GM18907 (cell line): ENCODE results near the gene HLA-DMA.
"Not testable (repeated sequence)": the region's sequence is repeated elsewhere in the genome, so short reads cannot be mapped to it uniquely, and the experiment has no call there.

Experiments
- ATAC-seq: cut with Tn5 transposase; IDR thresholded peaks from one replicate; pipeline ENCODE4 v1.9.1; 2021; ENCODE audit warnings: mild to moderate bottlenecking, moderate library complexity; ENCODE audit not compliant: unreplicated experiment

HLA-DMA gene

DNA sequence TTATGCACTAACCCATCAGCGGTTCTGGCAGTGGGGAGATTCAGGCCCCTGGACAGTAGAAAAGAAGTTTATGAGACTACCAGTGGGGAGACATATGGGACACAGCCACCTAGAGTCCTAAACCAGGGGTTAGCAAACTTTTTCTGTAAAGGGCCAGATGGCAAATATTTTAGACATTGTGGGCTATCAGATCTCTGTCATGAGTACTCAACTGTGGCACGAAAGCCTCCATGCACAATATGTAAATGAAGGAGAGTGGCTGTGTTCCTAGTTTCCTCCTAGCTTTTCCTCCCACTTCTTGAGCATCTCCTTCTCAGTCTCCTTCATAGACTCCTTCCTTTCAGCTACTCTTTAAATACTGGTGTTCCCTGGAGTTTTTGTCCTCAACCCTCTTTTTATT, 3.3 kb upstream of the HLA-DMA start:
- ATAC-seq = no peak

DNA sequence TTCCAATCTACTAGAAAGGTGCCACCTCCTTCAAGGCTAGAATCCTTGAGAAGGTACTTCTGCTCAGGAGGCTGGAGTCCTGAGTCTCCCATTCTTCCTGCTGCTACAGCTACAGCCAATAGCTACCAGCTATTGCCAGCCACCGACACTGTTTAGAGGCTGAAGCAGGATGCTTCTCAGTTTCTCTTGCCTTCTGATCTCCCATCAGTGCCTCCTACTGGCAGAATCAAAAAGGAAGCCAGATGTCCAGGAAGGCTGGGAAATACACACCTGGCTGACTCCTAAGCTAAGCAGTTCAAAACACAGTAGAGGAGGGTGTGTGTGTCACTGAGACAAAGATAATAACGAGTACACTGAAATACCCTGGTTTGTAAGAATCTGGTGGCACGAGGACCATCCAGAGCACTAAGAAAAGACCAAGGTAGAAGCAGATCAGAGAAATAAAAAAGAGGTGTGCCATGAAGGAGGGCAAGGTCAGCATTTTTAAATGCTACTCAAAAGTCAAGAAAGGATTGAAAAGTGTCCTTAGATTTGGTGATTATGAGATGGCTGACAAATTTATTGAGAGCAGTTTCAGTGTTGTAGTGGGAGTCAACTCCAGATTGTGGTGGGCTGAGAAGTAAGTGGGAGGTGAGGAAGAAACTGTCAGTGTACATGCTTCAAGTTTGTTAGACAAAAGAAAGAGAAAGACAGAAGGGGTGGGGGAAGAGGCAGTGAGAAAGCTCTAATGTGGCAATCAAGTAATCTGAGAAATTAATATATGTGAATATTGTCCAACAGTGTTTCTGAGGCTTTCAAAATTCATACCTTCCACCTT, 2.3 kb upstream of the HLA-DMA start:
- no peak for ATAC-seq

DNA sequence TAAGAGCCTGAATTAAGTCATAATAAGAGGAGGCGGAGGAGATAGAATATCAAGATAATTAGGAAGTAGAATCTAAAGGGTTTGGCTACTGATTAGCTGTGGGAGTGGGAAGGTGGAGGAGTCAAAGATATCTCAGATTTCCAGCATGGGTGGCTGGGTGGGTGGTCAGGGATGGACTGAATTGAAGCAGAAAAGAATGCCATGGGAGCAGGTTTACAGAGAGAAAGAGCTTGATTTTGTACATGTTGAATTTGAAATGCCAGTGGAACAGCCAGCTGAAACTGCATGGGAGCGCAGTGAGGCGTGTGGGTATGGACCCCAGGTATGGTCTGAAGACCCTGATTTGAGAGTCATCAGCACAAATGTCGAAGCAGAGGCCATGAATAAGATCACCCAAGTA, 1.4 kb upstream of the HLA-DMA start:
- ATAC-seq = no peak

DNA sequence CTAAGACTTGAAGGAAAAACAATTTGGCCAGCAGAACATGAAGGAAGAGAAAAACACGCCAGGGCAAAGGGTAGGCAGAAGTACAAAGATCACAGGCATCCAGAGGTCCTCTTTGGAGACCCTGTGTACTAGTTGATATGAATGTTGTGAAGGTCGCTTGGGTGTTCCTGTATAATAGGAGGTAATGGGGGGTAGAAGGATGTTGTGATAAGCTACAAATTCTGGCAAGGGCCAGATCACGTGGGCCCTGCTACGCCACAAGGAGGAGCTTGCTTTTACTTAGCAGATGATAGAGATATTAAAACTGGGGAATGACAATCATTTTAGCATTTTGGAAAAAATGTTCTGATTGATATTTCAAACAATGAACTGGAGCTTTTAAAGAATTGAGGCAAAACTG, 878 bp upstream of the HLA-DMA start:
- no peak for ATAC-seq

DNA sequence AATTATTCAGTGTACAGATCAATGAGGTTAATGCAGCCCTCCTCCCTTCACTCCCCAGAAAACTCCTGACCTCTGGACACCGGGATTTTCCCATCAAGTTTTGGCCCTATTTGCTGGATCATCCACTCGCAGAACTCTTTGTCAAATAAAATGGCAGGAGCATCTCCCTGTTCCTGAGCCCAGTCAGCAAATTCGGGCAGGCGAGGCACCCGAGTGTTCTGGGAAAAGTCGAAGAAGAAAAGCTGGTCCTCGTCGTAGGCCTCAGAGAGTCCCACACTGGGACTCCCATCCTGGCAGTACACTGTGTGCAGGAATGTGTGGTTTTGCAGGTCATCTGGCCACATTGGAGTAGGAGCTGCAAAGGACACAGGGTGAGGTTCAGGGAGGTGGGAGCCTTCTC, 2.4 kb downstream of the HLA-DMA start:
- no peak for ATAC-seq

DNA sequence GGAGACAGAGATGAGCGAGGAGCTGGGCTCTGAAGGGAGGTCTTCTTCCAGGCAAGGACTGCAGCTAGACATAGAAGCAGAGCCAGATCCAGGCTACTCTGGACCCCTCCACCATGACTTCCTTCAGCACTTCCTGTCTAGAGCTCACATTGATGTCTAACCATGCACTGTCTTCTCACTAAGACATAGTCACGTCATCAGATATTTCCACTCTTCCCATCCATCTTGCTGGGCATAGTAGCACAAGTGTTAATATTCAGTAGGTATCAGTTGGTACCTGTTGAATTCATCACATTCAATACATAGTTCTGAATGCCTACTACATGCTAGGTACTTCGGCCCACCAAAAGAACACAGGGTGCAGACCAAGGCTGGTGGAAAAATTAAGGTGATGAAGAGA, 2.9 kb downstream of the HLA-DMA start:
- no peak for ATAC-seq

DNA sequence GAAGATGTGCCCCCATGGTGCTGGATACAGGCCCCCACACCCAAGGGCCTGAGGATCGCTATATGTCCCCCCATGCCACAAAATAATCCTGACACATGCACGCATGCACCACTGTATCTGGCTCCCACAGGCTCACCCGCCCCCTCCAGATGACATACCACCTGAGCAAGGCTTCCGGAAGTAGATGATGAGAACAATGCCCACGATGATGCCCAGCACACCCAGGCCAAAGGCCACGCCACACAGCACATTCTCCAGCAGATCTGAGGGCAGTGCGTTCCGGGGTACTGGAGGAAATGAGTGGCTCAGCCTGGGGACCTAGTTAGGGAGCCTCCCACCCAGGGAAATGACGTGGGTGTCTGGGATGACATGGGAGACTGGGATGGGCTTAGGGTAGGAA, 3.8 kb downstream of the HLA-DMA start:
- ATAC-seq = no peak

DNA sequence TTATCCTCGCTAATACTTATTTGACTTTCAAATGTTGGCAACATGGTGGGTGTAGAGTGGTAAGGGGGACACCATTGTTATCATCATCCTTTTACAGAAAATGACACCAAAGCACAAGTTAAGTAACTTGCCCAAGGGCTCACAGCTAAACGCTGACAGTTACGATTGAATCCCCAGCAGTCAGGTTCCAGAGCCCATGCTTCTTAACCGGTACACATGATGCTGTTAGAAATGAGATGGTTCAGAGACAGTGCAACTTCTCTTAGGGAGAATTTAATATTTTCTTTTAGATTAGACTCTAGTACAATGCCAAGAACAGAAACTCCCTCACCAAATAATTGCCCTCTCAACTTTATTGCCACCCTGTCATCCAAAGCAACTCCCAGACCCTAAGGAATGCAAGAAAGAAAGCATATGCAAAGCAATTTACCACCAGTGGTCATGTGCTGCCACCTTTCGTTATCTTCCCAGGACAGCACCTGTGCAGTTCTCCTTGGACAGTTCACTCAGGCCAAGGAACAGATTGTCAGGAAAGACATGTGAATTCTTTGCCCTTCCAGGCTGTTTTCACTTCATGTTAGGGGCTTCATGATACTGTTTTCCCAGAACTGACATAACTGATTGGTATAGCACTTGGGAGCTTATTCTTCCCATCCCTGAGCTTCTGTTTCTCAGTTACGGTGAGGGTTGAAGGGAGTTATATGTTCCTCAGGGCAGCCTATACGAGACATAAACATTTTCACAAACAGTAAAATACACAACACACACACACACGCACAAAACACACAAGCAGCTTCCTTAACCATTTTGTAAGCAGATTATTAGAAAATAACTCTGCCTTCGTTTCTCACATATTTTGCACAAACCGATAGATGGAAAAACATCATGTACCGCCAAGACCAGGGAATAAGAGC, 5.1 kb downstream of the HLA-DMA start:
- no peak for ATAC-seq

DNA sequence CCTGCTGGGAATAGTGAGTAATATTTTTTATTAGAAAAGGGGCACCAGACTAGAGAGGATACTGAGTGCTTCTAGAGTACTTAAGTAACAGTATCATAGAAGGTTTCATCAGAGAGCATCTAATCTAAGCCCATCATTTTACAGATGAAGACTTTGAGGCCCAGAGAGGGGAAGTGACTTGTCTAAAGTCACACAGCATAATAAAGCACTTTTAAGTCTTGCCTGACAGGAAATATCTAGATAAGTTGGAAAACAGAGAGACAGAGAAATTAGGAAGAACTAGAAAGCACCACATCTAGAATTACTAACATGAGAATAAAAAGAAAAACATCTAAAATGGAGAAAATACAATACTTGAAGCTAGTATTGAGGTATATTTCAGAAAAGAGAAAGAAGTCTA, 6.0 kb downstream of the HLA-DMA start:
- ATAC-seq = no peak

DNA sequence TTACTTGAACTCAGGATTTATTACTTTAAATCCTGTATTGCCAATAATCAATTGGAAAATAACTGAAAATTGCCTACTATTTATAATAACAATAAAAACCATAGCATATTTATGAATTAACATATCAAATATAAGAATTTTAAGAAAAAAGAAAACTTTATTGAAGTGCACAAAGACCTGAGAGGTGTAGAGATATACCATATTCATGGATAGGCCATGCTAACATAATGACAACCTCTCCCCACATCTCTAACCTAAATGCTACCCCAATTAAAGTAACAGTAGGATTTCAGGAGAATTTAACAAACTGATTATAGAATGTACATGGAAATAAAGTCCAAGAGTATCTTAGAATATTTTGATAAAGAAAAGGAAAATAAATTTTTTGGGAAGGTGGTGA, 6.9 kb downstream of the HLA-DMA start:
- no peak for ATAC-seq

DNA sequence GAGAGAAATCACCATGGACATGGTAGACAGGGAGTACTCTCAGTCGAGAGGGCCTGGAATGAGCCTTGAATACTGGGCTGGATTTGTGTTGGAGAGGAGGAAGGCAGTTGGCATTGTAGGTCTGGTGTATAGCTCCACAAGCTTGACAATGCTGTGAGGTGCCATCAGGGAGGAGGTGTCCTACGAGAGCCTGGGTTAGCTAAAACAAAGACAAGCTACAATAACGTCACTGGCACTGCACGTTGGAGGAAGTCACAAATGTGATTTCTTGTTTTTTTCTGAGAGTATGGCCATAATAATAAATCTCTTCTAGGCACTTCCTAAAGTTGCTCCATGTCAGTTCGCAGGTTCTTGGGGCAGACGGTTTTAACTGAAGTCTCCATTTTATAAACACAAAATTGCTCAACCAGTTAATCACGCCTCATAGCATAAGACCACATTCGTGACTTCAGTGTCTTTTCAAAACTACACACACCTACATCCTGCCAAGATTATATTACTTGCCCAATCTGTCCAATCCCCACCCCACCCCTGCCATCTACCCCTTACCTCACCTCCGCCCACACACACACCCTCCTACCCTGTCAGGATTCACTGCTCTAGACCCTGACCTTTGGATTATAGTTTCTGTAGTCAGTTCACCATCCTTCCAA, 7.7 kb downstream of the HLA-DMA start:
- ATAC-seq = no peak

DNA sequence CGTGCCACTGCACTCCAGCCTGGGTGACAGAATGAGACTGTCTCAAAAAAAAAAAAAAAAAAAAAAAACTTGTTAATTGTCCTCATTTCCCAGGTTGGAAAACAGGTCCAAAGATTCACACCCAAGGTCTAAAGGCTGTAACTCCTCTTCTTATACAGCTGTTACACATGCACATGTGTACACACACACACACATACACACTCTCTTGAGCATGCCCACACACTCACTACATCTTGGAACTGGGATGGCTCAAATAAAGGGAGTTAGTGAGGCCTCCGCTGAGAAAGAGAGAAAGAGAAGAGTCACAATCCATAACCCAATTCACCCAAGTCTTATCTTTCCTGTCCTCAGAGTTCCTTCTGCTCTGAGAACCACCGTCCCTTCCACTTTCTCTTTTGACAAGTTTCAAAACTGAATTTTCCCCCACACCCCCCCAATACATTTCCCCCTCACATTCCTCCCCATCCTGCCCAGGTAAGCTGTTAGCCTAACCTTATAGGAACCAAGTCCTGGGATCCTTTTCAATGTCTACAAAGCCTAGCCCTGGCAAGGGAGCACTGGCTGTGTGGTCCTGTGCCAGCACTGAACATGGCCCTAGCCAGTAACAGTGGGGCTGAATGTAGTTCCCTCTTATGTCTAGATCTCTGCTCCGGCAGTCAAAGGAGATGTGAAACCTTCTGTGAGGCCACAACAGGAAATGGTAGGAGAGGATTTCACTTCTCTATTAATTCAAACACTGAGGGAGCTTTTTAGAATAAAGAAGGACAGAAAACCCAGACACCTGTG, 8.8 kb downstream of the HLA-DMA start:
- peak; percentile 43 for ATAC-seq

DNA sequence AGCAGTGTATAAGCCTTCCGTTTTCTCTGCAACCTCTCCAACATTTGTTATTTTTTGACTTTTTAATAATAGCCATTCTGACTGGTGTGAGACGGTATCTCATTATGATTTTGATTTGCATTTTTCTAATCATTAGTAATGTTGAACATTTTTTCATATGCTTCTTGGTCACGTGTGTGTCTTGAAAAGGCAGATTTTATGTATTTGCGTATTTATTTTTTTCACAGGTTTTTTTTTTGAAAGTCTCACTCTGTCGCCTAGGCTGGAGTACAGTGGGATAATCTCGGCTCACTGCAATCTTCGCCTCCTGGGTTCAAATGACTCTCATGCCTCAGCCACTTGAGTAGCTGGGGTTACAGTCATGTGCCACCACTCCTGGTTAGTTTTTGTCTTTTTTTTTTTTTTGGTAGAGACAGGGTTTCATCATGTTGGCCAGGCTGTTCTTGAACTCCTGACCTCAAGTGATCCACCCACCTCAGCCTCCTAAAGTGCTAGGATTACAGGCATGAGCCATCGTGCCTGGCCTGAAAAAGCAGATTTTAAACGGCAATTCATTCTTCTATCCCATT, 10.3 kb downstream of the HLA-DMA start:
- not testable (repeated sequence) for ATAC-seq

DNA sequence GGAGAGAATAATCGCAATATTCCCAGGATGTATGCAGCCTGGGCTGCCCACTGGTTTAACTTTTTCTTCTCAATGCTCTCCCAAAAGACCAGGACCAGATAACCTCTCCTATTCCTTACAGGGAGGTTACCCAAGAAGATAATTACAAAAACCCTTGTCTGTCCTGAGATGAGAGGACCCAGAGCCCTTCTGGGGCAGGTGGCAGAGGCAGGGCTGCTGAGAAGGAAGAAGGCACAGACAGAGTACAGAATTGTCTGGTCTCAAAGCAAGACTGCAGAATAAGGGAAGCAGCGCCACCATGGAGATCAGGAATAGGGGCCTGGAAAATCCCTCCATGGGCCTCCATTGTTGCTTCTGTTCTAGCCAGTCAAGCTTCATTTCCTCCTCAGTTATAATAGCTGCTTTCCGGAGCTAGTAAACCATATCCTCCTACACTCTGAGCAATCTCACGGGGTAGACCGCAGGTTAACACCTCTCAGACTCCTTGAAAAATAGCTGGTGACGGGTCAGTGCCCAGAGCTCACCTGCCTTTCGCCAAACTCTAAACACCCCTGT, 11.6 kb downstream of the HLA-DMA start:
- ATAC-seq = peak; percentile 52

DNA sequence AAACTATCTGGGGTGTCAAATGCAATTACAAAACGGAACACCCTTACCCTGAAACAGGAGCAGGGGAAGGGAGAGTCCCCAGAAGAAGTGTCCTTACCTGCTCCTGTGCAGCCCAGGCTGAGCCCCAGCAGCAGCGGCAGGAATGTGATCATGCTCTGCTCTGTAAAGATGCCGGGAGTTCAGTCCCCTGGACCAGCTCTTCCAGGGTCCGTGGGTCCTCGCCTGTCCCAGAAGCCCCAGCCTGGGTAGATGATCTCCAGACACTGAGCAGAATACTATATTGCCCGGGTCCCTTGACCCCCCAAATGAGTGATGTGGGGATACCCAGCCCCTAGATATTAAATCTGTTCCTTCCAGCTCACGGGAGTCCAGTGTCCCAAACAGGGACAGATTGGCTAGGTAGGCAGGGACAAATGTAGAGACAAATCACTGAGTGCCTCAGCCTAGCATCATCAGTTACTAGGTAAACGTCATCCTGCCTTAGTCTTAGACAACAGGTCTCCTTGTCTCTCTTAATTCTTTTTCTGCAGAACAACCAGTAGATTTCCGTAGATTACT, 12.2 kb downstream of the HLA-DMA start, which contains the start of gene HLA-DMB:
Gene HLA-DMB, minus strand, starts transcription at position 373 of the 558 bp plus-strand sequence. Its CDS starts 221 bp downstream, at position 152.
- peak; percentile 51 for ATAC-seq

DNA sequence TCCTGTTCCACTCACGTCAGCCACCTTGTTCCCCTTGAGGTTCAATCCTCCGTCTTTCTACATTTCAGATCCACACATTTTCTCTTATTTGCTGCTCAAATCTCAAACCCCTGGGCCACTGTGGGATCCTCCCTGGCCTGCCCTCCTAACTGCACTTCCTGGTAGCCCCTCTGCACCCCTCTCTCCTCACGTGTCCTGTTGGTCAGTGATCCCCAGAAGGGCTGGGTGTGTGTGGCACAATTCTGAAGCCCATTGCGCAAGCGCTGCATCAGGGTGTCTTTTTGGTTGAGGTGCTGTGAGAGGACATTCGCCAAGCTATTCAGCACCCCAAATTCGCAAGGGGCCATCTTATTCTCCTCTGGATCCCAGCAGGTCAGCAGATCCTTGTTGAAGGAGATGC, 14.4 kb downstream of the HLA-DMA start:
- ATAC-seq = no peak

DNA sequence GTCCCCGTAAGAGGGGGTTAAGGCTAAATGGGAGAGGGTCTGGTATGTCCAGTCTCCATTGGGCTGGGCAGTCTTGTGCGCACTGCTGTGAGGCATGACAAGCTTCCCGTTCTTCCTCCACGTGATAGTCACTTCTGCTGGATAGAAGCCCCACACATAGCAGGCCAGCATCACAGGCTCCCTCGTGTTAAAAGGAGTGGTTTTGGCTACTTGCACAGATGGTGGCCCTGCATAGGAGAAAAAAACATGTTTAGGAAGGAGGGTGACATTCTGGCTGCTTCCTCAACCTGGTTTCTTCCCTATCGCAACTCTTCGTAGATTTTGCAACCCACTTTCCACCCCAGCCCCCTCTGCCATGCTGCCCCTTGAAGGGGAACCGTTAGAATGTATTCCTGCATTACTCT, 15.7 kb downstream of the HLA-DMA start:
- no peak for ATAC-seq

DNA sequence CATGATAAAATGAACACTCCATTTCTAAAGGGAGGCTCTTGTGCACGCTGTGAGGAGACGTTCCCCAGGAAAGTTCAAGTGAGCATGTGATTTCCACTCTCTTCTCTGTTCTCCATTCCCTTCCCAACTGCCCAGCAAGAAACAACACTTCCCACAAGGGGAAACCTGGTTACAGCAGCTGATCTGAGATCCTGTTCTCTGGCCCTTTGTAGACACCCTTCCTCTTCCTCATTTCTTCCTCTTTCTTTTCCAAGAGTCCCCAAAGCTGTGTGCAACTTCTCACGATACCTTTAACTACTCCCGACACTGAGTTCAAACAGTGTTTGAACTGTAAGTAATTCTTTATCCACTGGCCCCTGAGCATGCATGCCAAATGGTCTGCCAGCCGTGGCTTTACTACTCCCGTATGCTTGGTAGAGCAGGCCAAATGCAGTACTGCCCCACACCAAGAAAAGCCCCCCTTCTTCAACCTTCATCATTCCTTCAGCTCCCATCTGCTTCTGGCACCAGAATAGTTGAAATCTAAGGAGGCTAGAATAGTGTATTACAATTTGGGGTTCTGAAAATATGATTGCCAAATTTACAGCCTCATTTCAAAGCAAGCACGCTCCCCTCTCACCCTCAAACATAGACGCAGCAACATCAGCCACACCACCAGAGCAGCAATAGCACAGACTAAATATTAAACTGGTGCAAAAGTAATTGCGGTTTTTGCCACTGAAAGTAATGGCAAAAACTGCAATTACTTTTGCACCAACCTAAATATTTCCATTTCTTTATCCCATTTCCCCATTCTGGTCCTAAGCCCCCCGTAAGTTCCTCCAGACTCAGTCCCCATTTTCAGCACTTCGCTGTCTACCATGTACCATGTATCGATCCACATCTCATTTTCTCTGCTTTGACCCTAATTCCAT, 16.4 kb downstream of the HLA-DMA start:
- ATAC-seq = no peak
